IgD-negative memory B cell (primary cell): Measurements from ENCODE around the gene ARPP21. TPM values are rescaled to one million over a fixed set of nuclear protein-coding genes. Genes with fewer than 3 reads are reported as not detected.

ENCODE experiments used
- H3K27ac Mint-ChIP-seq, 3 donors: one replicate each; pipeline ENCODE4 v1.8.0; 2020 to 2022; ENCODE audit warnings: mild to moderate bottlenecking in 3 of 3, mixed read lengths in 3 of 3, moderate library complexity in 1 of 3
- H3K27me3 Mint-ChIP-seq: one replicate; pipeline ENCODE4 v1.8.0; 2021; ENCODE audit warnings: mixed read lengths
- H3K36me3 Mint-ChIP-seq: one replicate; pipeline ENCODE4 v1.8.0; 2020; ENCODE audit warnings: mild to moderate bottlenecking, mixed read lengths
- H3K4me1 Mint-ChIP-seq, 3 donors: one replicate each; pipeline ENCODE4 v1.8.0; 2020 to 2022; ENCODE audit warnings: mixed read lengths in 3 of 3, mild to moderate bottlenecking in 1 of 3
- H3K4me3 Mint-ChIP-seq, 4 donors: one replicate each; pipeline ENCODE4 v1.8.0; 2020 to 2022; ENCODE audit warnings: mild to moderate bottlenecking in 4 of 4, mixed read lengths in 4 of 4, moderate library complexity in 3 of 4
- H3K9me3 Mint-ChIP-seq, 3 donors: one replicate each; pipeline ENCODE4 v1.8.0; 2020 to 2021; ENCODE audit warnings: mixed read lengths in 3 of 3, mild to moderate bottlenecking in 1 of 3
- polyA plus RNA-seq: library from polyadenylated mRNA; unstranded; fragments of 300-500 nt; fragmentation: Illumina TruSeq; gene quantifications from one replicate; pipeline ENCODE4 v1.2.3, GENCODE V29; 2021

Gene ARPP21
- polyA plus RNA-seq, 1 donor from 2014 or later: not detected

- H3K36me3 Mint-ChIP-seq: peaks cover 2% of the 10 kb centered on the region
- peaks cover 27% of the 10 kb centered on the region for H3K27me3 Mint-ChIP-seq
- H3K27ac Mint-ChIP-seq: no peak overlapping the region
- H3K4me1 Mint-ChIP-seq: peaks cover 0 to 8% (median 0%) of the 10 kb centered on the region in 3 donors
- no peak overlapping the region for H3K4me3 Mint-ChIP-seq
- peaks cover 0 to 6% (median 3%) of the 10 kb centered on the region in 3 donors for H3K9me3 Mint-ChIP-seq
Measured at GRCh38 chr3:35635926-35636683, 3.2 kb upstream of the ARPP21 start.

GRCh38 chr3:35638251-35638979, 910 bp upstream of the ARPP21 start:
- peaks cover 27% of the 10 kb centered on the region for H3K27me3 Mint-ChIP-seq

GRCh38 chr3:35638980-35639253, 408 bp upstream of the ARPP21 start:
- Mint-ChIP-seq H3K4me1 (peaks cover 0 to 10% (median 0%) of the 10 kb centered on the region in 3 donors), H3K27ac (no peak overlapping the region), H3K9me3 (peaks cover 0 to 9% (median 3%) of the 10 kb centered on the region in 3 donors), H3K36me3 (peaks cover 2% of the 10 kb centered on the region), H3K27me3 (peaks cover 27% of the 10 kb centered on the region), H3K4me3 (no peak overlapping the region)

More at GRCh38 chr3:35638251-35638979, 910 bp upstream of the ARPP21 start:
- H3K27ac Mint-ChIP-seq: no peak overlapping the region
- H3K4me3 Mint-ChIP-seq: peak overlapping the region in 1 of 4 donors; percentile 25
- peaks cover 2% of the 10 kb centered on the region for H3K36me3 Mint-ChIP-seq
- H3K4me1 Mint-ChIP-seq: peaks cover 0 to 10% (median 0%) of the 10 kb centered on the region in 3 donors
- H3K9me3 Mint-ChIP-seq: peaks cover 0 to 9% (median 3%) of the 10 kb centered on the region in 3 donors

GRCh38 chr3:35640190-35641165, 1.2 kb downstream of the ARPP21 start:
- Mint-ChIP-seq H3K4me3 (no peak overlapping the region), H3K36me3 (peaks cover 2% of the 10 kb centered on the region), H3K9me3 (peaks cover 0 to 9% (median 3%) of the 10 kb centered on the region in 3 donors), H3K27me3 (peaks cover 27% of the 10 kb centered on the region), H3K4me1 (peaks cover 0 to 10% (median 0%) of the 10 kb centered on the region in 3 donors), H3K27ac (no peak overlapping the region)

GRCh38 chr3:35641331-35641730, 2.0 kb downstream of the ARPP21 start:
- peaks cover 27% of the 10 kb centered on the region for H3K27me3 Mint-ChIP-seq
- H3K9me3 Mint-ChIP-seq: peaks cover 0 to 9% (median 3%) of the 10 kb centered on the region in 3 donors
- peaks cover 2% of the 10 kb centered on the region for H3K36me3 Mint-ChIP-seq
- no peak overlapping the region for H3K4me3 Mint-ChIP-seq
- H3K4me1 Mint-ChIP-seq: peaks cover 0 to 10% (median 0%) of the 10 kb centered on the region in 3 donors
- H3K27ac Mint-ChIP-seq: no peak overlapping the region

- Mint-ChIP-seq H3K4me3 (no peak overlapping the region), H3K4me1 (peaks cover 0 to 10% (median 0%) of the 10 kb centered on the region in 3 donors), H3K27ac (no peak overlapping the region), H3K36me3 (peaks cover 2% of the 10 kb centered on the region), H3K9me3 (peaks cover 0 to 9% (median 3%) of the 10 kb centered on the region in 3 donors), H3K27me3 (peaks cover 27% of the 10 kb centered on the region)
Measured at GRCh38 chr3:35641920-35642527, 2.7 kb downstream of the ARPP21 start.

GRCh38 chr3:35643495-35643894, 4.2 kb downstream of the ARPP21 start:
- H3K27ac Mint-ChIP-seq: no peak overlapping the region
- peaks cover 21% of the 10 kb centered on the region for H3K27me3 Mint-ChIP-seq
- H3K4me1 Mint-ChIP-seq: peaks cover 0 to 10% (median 0%) of the 10 kb centered on the region in 3 donors
- no peak overlapping the region for H3K4me3 Mint-ChIP-seq
- peaks cover 0 to 9% (median 2%) of the 10 kb centered on the region in 3 donors for H3K9me3 Mint-ChIP-seq
- peaks cover 2% of the 10 kb centered on the region for H3K36me3 Mint-ChIP-seq

- peaks cover 14% of the 10 kb centered on the region for H3K27me3 Mint-ChIP-seq
- H3K36me3 Mint-ChIP-seq: peaks cover 1% of the 10 kb centered on the region
- H3K27ac Mint-ChIP-seq: no peak overlapping the region
- H3K4me3 Mint-ChIP-seq: no peak overlapping the region
- H3K9me3 Mint-ChIP-seq: peaks cover 0 to 9% (median 0%) of the 10 kb centered on the region in 3 donors
- H3K4me1 Mint-ChIP-seq: peaks cover 0 to 8% (median 0%) of the 10 kb centered on the region in 3 donors
Measured at GRCh38 chr3:35644451-35644850, 5.1 kb downstream of the ARPP21 start.

GRCh38 chr3:35645189-35645588, 5.9 kb downstream of the ARPP21 start:
- no peak overlapping the region for H3K27ac Mint-ChIP-seq
- H3K4me1 Mint-ChIP-seq: peaks cover 0 to 5% (median 0%) of the 10 kb centered on the region in 3 donors
- H3K9me3 Mint-ChIP-seq: peaks cover 0 to 9% (median 0%) of the 10 kb centered on the region in 3 donors

GRCh38 chr3:35646081-35646480, 6.8 kb downstream of the ARPP21 start:
- H3K9me3 Mint-ChIP-seq: peaks cover 0 to 3% (median 0%) of the 10 kb centered on the region in 3 donors
- H3K36me3 Mint-ChIP-seq: no peaks in the 10 kb centered on the region
- H3K27me3 Mint-ChIP-seq: no peaks in the 10 kb centered on the region
- H3K4me1 Mint-ChIP-seq: peaks cover 0 to 2% (median 0%) of the 10 kb centered on the region in 3 donors
- no peak overlapping the region for H3K4me3 Mint-ChIP-seq
- H3K27ac Mint-ChIP-seq: no peak overlapping the region

More at GRCh38 chr3:35645189-35645588, 5.9 kb downstream of the ARPP21 start:
- Mint-ChIP-seq H3K4me3 (no peak overlapping the region), H3K36me3 (no peaks in the 10 kb centered on the region), H3K27me3 (peaks cover 8% of the 10 kb centered on the region)

- no peaks in the 10 kb centered on the region for H3K9me3 Mint-ChIP-seq
- no peaks in the 10 kb centered on the region for H3K27me3 Mint-ChIP-seq
- H3K36me3 Mint-ChIP-seq: no peaks in the 10 kb centered on the region
- no peaks in the 10 kb centered on the region for H3K4me1 Mint-ChIP-seq
- no peak overlapping the region for H3K27ac Mint-ChIP-seq
- no peak overlapping the region for H3K4me3 Mint-ChIP-seq
Measured at GRCh38 chr3:35647461-35647860, 8.1 kb downstream of the ARPP21 start.

- no peak overlapping the region for H3K4me3 Mint-ChIP-seq
- no peak overlapping the region for H3K27ac Mint-ChIP-seq
- H3K27me3 Mint-ChIP-seq: no peaks in the 10 kb centered on the region
- H3K36me3 Mint-ChIP-seq: no peaks in the 10 kb centered on the region
- H3K4me1 Mint-ChIP-seq: no peaks in the 10 kb centered on the region
- H3K9me3 Mint-ChIP-seq: no peaks in the 10 kb centered on the region
Measured at GRCh38 chr3:35648347-35648746, 9.0 kb downstream of the ARPP21 start.

- no peaks in the 10 kb centered on the region for H3K4me1 Mint-ChIP-seq
- no peaks in the 10 kb centered on the region for H3K36me3 Mint-ChIP-seq
- no peak overlapping the region for H3K27ac Mint-ChIP-seq
- H3K9me3 Mint-ChIP-seq: no peaks in the 10 kb centered on the region
- no peak overlapping the region for H3K4me3 Mint-ChIP-seq
- no peaks in the 10 kb centered on the region for H3K27me3 Mint-ChIP-seq
Measured at GRCh38 chr3:35649405-35649804, 10.1 kb downstream of the ARPP21 start.

- Mint-ChIP-seq H3K9me3 (no peaks in the 10 kb centered on the region), H3K27ac (no peak overlapping the region), H3K36me3 (no peaks in the 10 kb centered on the region), H3K4me3 (no peak overlapping the region), H3K27me3 (no peaks in the 10 kb centered on the region), H3K4me1 (no peaks in the 10 kb centered on the region)
Measured at GRCh38 chr3:35651426-35651825, 12.1 kb downstream of the ARPP21 start.
